Measurements from ENCODE around the gene SLC9A3. TPM values are rescaled to one million over a fixed set of nuclear protein-coding genes. Genes with fewer than 3 reads are reported as not detected.

SLC9A3 gene
- total and polyA plus RNA-seq, 2 of the 13 experiments (the other 11 are each of a cell fraction or from before 2014, with no cell fraction given): 1.5 to 1.8 TPM

DNA sequence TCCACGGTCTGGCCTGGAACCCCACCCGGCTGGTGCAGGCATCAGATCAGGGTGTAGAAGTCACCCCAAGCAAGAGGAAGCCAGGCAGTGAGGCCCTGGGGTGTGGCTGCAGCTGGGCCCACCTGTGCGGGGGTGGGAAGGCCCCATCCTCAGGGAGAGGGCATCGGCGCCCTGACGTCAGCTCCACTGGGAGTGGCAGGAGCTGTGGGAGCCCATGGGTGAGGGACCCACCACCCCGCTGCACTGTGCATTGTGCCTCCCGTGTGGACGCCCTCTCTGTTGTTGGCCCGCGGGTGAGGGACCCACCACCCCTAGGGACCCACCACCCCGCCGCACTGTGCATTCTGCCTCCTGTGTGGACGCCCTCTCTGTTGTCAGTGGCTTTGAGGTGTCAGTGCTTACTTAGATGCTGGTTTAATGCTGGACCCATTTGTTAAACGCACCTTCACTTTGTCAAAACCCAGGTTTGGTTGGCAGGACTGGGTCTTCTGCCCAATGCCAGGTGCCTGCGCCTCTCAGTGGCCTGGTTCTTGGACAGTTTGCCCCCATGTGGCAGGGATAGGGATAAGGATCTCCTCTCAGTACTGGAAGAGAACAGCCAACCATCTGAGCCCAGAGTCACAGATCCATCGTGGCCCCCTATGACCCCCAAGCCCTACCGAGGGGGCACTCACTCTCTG is 88.1 kb downstream of the SLC9A3 start (continued):
- TF ChIP-seq ZBTB40 (IDR thresholded peaks at IDR 0.05) (no peak), ZBTB40 (CRISPR knock-in tag; IDR thresholded peaks at IDR 0.05) (no peak)

Measured in HepG2 (cell line).